HG03139 (cell line): Measurements from ENCODE around the gene EPG5.
"Not testable (repeated sequence)": the region's sequence is repeated elsewhere in the genome, so short reads cannot be mapped to it uniquely, and the experiment has no call there.

Experiments
- ATAC-seq: cut with Tn5 transposase; IDR thresholded peaks from one replicate; pipeline ENCODE4 v1.9.1; 2021; ENCODE audit not compliant: unreplicated experiment

Gene EPG5

GRCh38 chr18:45874491-45875184 is 92.5 kb downstream of the EPG5 start:
- peak; percentile 80 for ATAC-seq

DNA sequence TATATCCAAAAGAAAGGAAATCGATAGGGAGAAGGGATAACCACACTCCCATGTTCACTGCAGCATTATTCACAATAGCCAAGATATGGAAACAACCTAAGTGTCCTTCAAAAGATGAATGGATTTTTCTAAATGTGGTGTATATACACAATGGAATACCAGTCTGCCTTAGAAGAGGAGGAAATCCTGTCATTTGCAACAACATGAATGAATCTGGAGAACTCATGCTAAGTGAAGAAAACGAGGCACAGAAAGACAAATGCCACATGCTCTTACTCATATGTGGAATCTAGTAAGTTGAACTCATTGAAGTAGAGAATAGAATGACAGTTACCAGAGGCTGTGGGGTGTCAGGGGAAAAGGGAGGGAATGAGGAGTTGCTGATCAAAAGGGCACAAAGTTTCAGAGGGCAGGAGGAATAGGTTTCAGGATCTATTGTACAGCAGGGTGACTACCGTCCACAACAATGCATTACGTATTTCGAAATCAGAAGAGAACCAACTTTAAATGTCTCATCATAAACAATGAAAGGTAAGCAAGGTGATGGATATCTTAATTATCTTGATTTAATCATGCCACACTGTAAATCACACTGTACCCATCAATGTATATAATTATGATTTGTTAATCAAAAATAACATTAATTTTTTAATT is 95.6 kb downstream of the EPG5 start:
- ATAC-seq = no peak

GRCh38 chr18:45870419-45870818 is 96.7 kb downstream of the EPG5 start:
- ATAC-seq = no peak

DNA sequence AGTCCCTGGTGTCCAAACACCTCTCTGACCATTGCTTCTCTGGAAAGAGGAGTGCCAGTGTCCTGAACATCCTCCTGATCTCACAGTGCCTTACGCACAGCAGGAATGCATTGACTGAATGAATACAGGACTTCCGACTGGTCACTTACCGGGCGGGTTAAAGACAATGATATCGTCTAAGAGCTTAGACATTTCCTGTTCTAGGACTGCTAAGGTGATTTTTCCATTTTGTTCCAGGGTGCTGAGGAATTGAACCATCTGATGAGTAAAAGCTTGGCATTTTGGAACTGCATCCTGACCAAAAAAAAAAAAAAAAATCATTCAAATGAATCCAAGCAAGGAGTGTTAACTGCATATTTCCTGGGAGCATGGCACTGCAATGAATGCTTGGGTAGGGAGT is 101.7 kb downstream of the EPG5 start:
- ATAC-seq = no peak

DNA sequence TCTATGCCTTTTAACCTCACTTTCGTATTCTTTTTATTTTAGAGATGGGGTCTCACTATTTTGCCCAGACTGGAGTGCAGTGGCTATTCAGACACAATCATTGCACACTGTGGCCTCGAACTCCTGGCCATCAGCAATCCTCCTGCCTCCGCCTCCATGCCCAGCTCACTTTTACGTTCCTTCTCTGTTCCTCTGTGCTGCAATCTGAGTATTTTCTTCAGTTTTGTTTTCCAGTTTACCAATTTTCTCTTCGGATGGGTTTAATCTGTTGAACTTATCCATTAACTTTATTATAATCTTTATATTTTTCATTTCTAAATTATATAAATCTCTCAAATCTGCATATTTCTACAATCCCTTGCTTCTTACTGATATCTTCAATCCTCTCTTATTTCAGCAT is 103.0 kb downstream of the EPG5 start:
- ATAC-seq = no peak

DNA sequence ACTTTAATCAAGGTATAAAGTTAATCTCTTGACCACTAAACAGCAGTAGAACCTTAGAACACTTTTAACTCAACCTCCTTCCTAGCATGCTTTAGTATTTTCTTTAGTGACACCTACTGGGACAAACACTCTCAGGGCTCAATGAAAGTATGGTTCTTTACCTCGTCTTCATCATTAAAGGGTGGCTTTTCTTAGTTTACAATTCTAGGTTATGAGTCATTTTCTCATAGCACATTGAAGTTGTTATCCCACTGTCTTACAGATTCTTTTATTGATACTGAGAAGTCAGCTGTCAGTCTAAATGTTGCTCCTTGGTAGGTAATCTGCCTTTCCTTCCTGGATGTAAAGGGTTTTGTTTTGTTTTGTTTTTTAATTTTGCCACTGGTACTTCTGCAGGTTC is 103.7 kb downstream of the EPG5 start:
- ATAC-seq = no peak

- ATAC-seq = no peak
These were observed 105.2 kb downstream of the EPG5 start for GRCh38 chr18:45861926-45862325.

GRCh38 chr18:45860971-45861370 is 106.2 kb downstream of the EPG5 start:
- no peak for ATAC-seq

GRCh38 chr18:45860492-45860891 is 106.6 kb downstream of the EPG5 start:
- no peak for ATAC-seq

GRCh38 chr18:45859334-45859733 is 107.8 kb downstream of the EPG5 start:
- ATAC-seq = no peak

DNA sequence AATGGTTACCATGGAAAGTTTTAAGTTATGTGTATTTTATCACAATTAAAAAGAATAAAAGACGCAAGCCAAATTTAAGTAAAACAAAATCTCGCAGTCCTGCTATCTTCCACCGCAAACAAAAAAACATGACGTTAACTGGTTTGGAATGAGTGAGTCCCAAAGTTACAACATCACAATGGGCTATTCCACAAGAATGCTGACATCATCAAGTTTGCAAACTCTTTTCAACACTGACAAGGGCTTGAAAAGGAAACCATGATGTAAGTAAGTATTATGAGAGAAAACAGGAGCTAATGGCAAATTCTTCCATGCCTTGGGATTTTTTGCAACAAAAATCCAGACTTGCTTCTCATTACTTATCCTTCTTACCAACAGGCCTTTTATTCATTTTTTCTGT is 110.6 kb downstream of the EPG5 start:
- no peak for ATAC-seq

DNA sequence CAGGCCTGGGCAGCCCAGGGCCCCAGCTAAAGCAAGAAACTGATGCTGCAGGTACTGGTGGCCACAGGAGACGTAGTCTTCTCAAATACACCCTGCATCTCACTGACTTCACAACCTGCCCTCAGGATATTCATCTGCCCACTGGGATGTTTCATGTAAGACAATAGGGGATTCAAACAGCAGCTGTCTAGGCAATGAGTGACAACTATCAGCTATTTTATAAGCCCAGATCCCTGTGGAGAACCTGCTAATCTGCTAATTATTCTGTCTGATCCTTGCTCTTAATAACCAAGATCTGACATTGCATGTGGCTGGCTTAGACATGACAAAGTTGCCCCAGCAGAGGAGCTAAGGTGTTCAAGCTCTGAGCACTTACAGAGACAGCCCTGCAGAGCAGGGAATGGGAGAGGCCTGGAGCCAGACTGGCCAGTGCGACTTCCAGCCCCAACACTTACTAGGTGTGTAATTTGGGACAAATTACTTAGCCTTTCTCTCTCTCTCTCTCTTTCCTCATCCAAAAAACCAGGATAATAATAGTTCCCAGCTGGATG is 113.0 kb downstream of the EPG5 start:
- no peak for ATAC-seq

- ATAC-seq = no peak
These were observed 114.5 kb downstream of the EPG5 start for GRCh38 chr18:45852631-45853030.

- ATAC-seq = no peak
These were observed 115.8 kb downstream of the EPG5 start for GRCh38 chr18:45851161-45851925.

- ATAC-seq = no peak
These were observed 117.1 kb downstream of the EPG5 start for GRCh38 chr18:45850021-45850420.

- ATAC-seq = no peak
These were observed 117.6 kb downstream of the EPG5 start for GRCh38 chr18:45849529-45849928.

GRCh38 chr18:45848643-45849042 is 118.5 kb downstream of the EPG5 start:
- not testable (repeated sequence) for ATAC-seq

- no peak for ATAC-seq
These were observed 120.0 kb downstream of the EPG5 start for GRCh38 chr18:45847119-45847518.

GRCh38 chr18:45845410-45845809 is 121.7 kb downstream of the EPG5 start:
- ATAC-seq = no peak

DNA sequence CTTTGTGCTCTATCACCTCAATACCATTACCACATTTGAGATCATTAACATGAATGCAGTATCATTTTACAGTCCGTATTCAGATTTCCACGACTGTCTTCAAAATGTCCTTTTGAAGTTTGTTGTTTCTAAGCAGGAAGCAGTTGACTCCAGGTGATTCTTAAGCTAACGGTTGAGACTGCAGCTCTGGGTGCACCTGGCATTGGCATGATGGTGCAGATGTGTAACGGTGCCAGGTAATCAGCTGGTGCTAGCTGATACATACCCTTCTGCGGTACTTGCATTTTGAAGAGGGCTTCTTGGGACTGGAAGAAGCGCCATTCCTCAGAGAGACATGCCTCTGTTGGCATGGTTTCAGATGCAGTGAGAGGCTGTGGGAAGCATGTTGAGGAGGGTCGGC is 122.2 kb downstream of the EPG5 start:
- ATAC-seq = no peak

GRCh38 chr18:45843019-45843418 is 124.1 kb downstream of the EPG5 start:
- no peak for ATAC-seq
